LNCaP clone FGC (cell line): Measurements from ENCODE around the gene ETV1.

Experiments used
- DNase-seq: peaks from one replicate; pipeline ENCODE4 v3.0.0-alpha.2; 2011; ENCODE audit warnings: low read depth
- H3K4me3 ChIP-seq: 2 replicates; pipeline ENCODE4 v1.5.1; 2011; ENCODE audit warnings: mild to moderate bottlenecking, low read depth, low read length, control low read depth
- TF ChIP-seq, protein P1 (sequence below): IDR thresholded peaks from 2 replicates; pipeline ENCODE4 v1.5.1; 2012; ENCODE audit warnings: mild to moderate bottlenecking; ENCODE audit not compliant: control insufficient read depth, insufficient read depth; ENCODE audit errors: extremely low read depth

The ETV1 gene

DNA sequence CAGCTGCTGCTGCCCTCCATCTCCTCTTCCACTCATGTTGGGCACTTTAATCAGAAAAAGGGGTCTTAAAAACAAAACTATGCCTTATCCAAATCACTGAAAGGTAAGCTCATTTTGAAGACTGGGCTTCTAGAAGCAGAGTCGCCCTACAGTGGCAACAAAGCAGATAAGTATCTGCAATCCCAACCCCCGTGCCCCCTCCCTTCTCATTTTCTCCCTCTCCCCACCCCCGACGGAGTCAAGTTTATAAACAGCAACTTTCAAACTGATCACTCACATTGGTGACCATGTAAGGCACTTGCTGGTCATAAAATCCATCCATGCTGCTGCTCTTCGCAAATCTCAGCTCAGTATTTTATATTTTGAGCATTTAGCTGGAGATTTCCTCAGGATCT is 738 bp downstream of the ETV1 start:
- TF ChIP-seq, protein P1, sequence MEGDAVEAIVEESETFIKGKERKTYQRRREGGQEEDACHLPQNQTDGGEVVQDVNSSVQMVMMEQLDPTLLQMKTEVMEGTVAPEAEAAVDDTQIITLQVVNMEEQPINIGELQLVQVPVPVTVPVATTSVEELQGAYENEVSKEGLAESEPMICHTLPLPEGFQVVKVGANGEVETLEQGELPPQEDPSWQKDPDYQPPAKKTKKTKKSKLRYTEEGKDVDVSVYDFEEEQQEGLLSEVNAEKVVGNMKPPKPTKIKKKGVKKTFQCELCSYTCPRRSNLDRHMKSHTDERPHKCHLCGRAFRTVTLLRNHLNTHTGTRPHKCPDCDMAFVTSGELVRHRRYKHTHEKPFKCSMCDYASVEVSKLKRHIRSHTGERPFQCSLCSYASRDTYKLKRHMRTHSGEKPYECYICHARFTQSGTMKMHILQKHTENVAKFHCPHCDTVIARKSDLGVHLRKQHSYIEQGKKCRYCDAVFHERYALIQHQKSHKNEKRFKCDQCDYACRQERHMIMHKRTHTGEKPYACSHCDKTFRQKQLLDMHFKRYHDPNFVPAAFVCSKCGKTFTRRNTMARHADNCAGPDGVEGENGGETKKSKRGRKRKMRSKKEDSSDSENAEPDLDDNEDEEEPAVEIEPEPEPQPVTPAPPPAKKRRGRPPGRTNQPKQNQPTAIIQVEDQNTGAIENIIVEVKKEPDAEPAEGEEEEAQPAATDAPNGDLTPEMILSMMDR: no peak
- DNase-seq: no peak
- H3K4me3 ChIP-seq: peak overlapping the region; percentile 42

- DNase-seq: no peak
- peak overlapping the region; percentile 42 for H3K4me3 ChIP-seq
- TF ChIP-seq, protein P1: no peak
Measured at GRCh38 chr7:13988065-13988464, 1.4 kb downstream of the ETV1 start.

DNA sequence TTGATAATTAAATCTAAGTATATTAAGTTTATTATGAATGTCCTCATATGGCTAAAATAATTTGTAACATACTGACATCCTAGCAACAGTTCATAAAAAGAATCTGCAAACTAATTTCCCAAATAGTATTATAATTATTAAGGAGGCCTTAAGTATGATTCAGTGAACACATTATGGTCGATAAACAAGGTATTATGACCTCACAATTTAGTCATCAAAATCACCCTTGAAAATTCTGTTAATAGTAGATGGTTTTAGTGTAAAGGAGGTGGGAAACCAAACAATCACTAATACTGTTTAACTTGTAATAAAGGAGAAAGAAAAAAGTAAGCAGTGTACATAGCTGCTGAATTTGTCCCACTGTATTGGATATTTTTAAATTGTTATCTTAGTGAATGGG is 2.1 kb downstream of the ETV1 start:
- TF ChIP-seq, protein P1: no peak
- no peak for DNase-seq
- H3K4me3 ChIP-seq: peak overlapping the region; percentile 42

DNA sequence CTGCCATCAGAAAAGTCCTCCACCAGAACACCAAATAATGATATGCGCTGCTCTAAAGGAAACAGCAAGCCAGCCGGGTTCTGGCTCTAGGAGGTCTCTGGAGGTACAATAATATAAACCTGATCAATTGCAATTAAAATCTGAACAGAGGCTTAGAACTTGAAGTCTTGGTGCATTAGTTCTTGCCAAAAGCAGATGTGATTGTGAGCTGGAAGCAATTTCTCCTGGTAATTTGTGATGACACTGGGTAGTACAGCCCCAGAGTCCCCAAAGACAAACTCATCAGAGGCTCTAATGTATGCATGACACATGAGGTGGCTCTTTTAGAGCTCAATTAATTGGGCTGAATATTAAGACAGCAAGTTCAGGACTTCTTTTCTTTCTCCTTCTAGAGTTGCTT is 3.3 kb downstream of the ETV1 start:
- TF ChIP-seq, protein P1: no peak
- H3K4me3 ChIP-seq: peak overlapping the region; percentile 42
- DNase-seq: no peak

DNA sequence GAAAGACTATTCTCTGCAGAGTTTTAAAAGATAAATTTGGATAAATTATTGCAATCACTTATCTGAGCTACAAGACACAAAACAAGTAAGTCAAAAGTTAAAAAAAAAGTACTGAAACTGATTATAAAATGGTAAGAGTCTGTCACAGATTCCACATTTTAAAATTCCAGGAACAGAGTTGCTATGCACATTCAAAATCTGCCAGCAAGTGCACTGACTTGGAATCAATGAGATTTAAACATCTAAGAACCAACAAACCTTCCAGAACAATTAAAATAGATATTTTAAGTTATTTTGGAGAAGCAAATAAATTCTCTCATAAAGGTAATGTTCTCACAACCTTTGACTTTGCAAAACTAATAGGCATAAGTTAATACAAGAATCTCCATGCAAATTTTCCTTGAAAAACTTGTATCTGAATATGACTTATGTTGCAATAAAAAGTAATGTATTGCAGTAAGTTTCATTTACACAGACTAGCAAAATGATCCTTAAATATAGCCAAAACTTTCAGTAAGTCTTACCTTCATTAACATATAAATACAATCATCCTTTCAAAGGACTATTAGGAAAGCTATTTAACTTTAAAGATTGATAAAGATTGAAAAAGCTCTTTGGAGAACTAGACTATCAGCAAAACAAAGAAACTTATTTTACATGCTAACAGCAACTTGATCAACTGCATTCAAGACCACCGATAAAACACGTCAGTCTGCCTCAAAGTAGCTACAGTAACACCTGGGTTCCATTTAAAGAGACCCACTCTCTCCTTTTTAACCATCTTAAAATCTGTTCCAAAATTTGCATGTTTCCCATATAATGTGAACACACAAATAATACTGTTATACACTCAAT is 4.4 kb downstream of the ETV1 start:
- peak overlapping the region; percentile 42 for H3K4me3 ChIP-seq
- DNase-seq: no peak

GRCh38 chr7:13984061-13984460 is 5.4 kb downstream of the ETV1 start:
- TF ChIP-seq, protein P1: no peak
- H3K4me3 ChIP-seq: peak overlapping the region; percentile 42; the same call in 1 of the 2 replicates
- DNase-seq: no peak

More for the DNA sequence above, 4.4 kb downstream of the ETV1 start:
- TF ChIP-seq, protein P1: no peak
